Fibroblast of lung (primary cell): ENCODE data around the gene WEE1. TPM values are rescaled to one million over a fixed set of nuclear protein-coding genes. Genes with fewer than 3 reads are reported as not detected.

ENCODE experiments used
- DNase-seq, 2 donors: peaks; one replicate each; pipeline versions ENCODE4 v3.0.0 to v3.0.0-alpha.2; 2010; ENCODE audit warnings: low read depth in 2 of 2
- H2AFZ ChIP-seq: 2 replicates; pipeline ENCODE4 v1.5.1; 2012; ENCODE audit warnings: low read length, control low read depth, inconsistent platforms
- H3K27ac ChIP-seq: 2 replicates; pipeline ENCODE4 v1.5.1; 2011; ENCODE audit warnings: low read length, control low read depth; ENCODE audit not compliant: insufficient read depth
- H3K27me3 ChIP-seq: 2 replicates; pipeline ENCODE4 v1.5.1; 2011; ENCODE audit warnings: mild to moderate bottlenecking, low read length; ENCODE audit not compliant: control insufficient read depth, insufficient read depth
- H3K36me3 ChIP-seq: 2 replicates; pipeline ENCODE4 v1.5.1; 2011; ENCODE audit warnings: low read length; ENCODE audit not compliant: control insufficient read depth, insufficient read depth
- H3K4me1 ChIP-seq: 2 replicates; pipeline ENCODE4 v1.5.1; 2011; ENCODE audit warnings: low read length; ENCODE audit not compliant: control insufficient read depth, insufficient read depth; ENCODE audit errors: extremely low read depth
- H3K4me2 ChIP-seq: 2 replicates; pipeline ENCODE4 v1.5.1; 2011; ENCODE audit warnings: low read length, control low read depth; ENCODE audit not compliant: insufficient read depth; ENCODE audit errors: extremely low read depth
- H3K4me3 ChIP-seq, 4 experiments: fragments of 200-600 bp in 1 of 4; sonication (generic) in 1 of 4; replicated peaks in 1 of 4; 2 replicates each; pipeline ENCODE4 v1.5.1; 2011 to 2016; ENCODE audit warnings: low read length in 4 of 4, low read depth in 3 of 4, mild to moderate bottlenecking in 3 of 4, control low read depth in 2 of 4, inconsistent platforms in 1 of 4, mixed read lengths in 1 of 4; ENCODE audit not compliant: insufficient read depth in 1 of 4; ENCODE audit errors: control extremely low read depth in 1 of 4
- H3K79me2 ChIP-seq: 2 replicates; pipeline ENCODE4 v1.5.1; 2012; ENCODE audit warnings: mild to moderate bottlenecking, low read length, inconsistent platforms; ENCODE audit not compliant: control insufficient read depth, insufficient read depth
- H3K9ac ChIP-seq: 2 replicates; pipeline ENCODE4 v1.5.1; 2011; ENCODE audit warnings: mild to moderate bottlenecking, low read length, control low read depth; ENCODE audit not compliant: insufficient read depth
- H3K9me3 ChIP-seq: 2 replicates; pipeline ENCODE4 v1.5.1; 2012; ENCODE audit warnings: low read depth, low read length; ENCODE audit not compliant: control insufficient read depth, insufficient read depth
- H4K20me1 ChIP-seq: 2 replicates; pipeline ENCODE4 v1.5.1; 2011; ENCODE audit warnings: low read length; ENCODE audit not compliant: control insufficient read depth, insufficient read depth; ENCODE audit errors: extremely low read depth
- CTCF ChIP-seq, 2 donors: IDR thresholded peaks in 1 of 2; conservative IDR thresholded peaks in 1 of 2; 1 replicate in 1 of 2; 2 replicates in 1 of 2; pipeline ENCODE4 v1.5.1; 2011 to 2012; ENCODE audit warnings: low read length in 2 of 2, control low read depth in 1 of 2, inconsistent platforms in 1 of 2, low read depth in 1 of 2, mild to moderate bottlenecking in 1 of 2
- EZH2 ChIP-seq: IDR thresholded peaks from 2 replicates; pipeline ENCODE4 v1.5.1; 2012; ENCODE audit warnings: low read length, control low read depth, mild to moderate bottlenecking; ENCODE audit errors: missing control alignments
- polyA plus RNA-seq, 2 donors: library from polyadenylated mRNA; depleted of rRNA in 1 of 2; stranded (reverse) in 1 of 2; unstranded in 1 of 2; fragments of >200 nt; gene quantifications; 2 replicates each; pipeline ENCODE4 v1.2.1, GENCODE V29; 2011 to 2012; ENCODE audit warnings: missing spikeins in 1 of 2
- total RNA-seq: library from RNA; depleted of rRNA; stranded (reverse); fragments of >200 nt; gene quantifications from 2 replicates; pipeline ENCODE4 v1.2.1, GENCODE V29; 2014

Gene WEE1
- total and polyA plus RNA-seq, 2 donors (not counting 1 experiment from before 2014, with no cell fraction given): 55.2 to 77.5 TPM

GRCh38 chr11:9607511-9607899 is 34.0 kb downstream of the WEE1 start:
- Histone ChIP-seq H3K9me3 (no peaks in the 10 kb centered on the region), H3K27me3 (no peaks in the 10 kb centered on the region), H3K4me2 (no peak overlapping the region), H3K4me3 (no peak overlapping the region), H3K36me3 (no peaks in the 10 kb centered on the region), H2AFZ (no peak overlapping the region), H4K20me1 (no peaks in the 10 kb centered on the region), H3K4me1 (no peaks in the 10 kb centered on the region), H3K27ac (no peak overlapping the region), H3K79me2 (no peaks in the 10 kb centered on the region), H3K9ac (no peak overlapping the region)
- no peak for TF ChIP-seq CTCF (conservative IDR thresholded peaks at IDR 0.05 in 1 of 2, IDR thresholded peaks at IDR 0.05 in 1 of 2; ENCODE audit: low read depth in 1 of 2, low read length in 2 of 2)
- TF ChIP-seq EZH2: no peak
- no peak for DNase-seq

- Histone ChIP-seq H4K20me1 (no peaks in the 10 kb centered on the region), H2AFZ (no peak overlapping the region), H3K27ac (no peak overlapping the region), H3K4me3 (no peak overlapping the region), H3K9ac (no peak overlapping the region), H3K4me2 (no peak overlapping the region), H3K36me3 (no peaks in the 10 kb centered on the region), H3K79me2 (no peaks in the 10 kb centered on the region), H3K4me1 (peaks cover 6% of the 10 kb centered on the region), H3K27me3 (no peaks in the 10 kb centered on the region), H3K9me3 (no peaks in the 10 kb centered on the region)
- no peak for TF ChIP-seq CTCF (conservative IDR thresholded peaks at IDR 0.05 in 1 of 2, IDR thresholded peaks at IDR 0.05 in 1 of 2; ENCODE audit: low read depth in 1 of 2, low read length in 2 of 2)
- TF ChIP-seq EZH2: no peak
- DNase-seq: no peak
Measured at GRCh38 chr11:9609002-9609759, 35.7 kb downstream of the WEE1 start.

- no peak for DNase-seq
- H3K4me2 ChIP-seq: no peak overlapping the region
- H3K36me3 ChIP-seq: no peaks in the 10 kb centered on the region
- no peak overlapping the region for H2AFZ ChIP-seq
- H3K4me1 ChIP-seq: peaks cover 13% of the 10 kb centered on the region
- no peaks in the 10 kb centered on the region for H3K9me3 ChIP-seq
- no peaks in the 10 kb centered on the region for H4K20me1 ChIP-seq
- no peaks in the 10 kb centered on the region for H3K79me2 ChIP-seq
- H3K27ac ChIP-seq: no peak overlapping the region
- no peak overlapping the region for H3K9ac ChIP-seq
- H3K4me3 ChIP-seq: no peak overlapping the region
- TF ChIP-seq EZH2 (no peak), CTCF (conservative IDR thresholded peaks at IDR 0.05 in 1 of 2, IDR thresholded peaks at IDR 0.05 in 1 of 2; ENCODE audit: low read depth in 1 of 2, low read length in 2 of 2) (no peak)
- H3K27me3 ChIP-seq: no peaks in the 10 kb centered on the region
Measured at GRCh38 chr11:9609841-9610240, 36.4 kb downstream of the WEE1 start.
